HG03095 (cell line): Measurements from ENCODE around the gene PAX4.

Experiments
- ATAC-seq: cut with Tn5 transposase; IDR thresholded peaks from one replicate; pipeline ENCODE4 v1.9.1; 2021; ENCODE audit warnings: moderate library complexity; ENCODE audit not compliant: unreplicated experiment

Gene PAX4

DNA sequence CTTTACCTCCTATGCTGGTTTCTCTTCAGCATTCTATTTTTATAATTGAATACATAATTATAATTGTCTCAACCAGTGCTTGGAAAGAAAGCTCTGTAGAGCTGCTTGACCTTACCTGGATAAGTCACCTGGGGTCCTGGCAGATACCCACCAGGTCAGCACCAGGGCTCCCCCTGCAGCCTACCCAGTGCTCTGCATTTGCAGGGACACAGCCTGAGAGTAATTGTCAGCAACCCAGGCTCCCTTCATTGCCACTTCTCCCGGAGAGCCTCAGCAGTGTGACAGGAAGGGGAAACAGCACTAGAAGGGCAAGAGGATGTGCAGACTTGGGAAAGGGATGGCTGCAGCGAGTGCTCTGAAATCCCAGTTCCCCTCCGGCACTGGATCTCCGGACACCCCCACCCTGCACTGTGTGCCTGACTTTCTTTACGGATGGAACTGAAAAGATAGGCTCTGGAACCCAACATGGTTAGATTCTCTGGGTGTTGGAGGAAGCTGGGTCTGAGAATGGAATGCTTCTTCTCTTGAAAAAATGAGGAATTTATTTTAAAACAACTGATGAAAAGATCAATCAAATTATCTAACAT lies 11.4 kb upstream of the PAX4 start:
- no peak for ATAC-seq

GRCh38 chr7:127628445-127628844 lies 10.5 kb upstream of the PAX4 start:
- no peak for ATAC-seq

DNA sequence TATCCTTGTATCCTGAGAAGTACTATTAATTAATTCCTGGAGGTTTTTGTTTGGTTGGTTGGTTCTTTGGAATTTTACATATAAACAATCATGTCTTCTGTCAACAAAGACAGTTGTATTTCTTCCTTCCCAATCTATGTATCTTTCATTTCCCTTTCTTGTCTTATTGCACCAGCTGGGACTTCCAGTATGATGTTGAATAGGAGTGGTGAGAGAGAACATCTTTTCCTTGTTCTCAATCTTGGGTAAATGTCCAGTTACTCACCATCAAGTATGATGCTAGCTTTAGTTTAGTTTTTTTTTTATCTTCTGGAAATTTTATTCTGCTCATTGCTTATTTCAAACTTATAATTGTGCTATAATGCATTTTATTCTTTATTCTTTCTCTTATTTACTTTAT lies 7.4 kb upstream of the PAX4 start:
- no peak for ATAC-seq

DNA sequence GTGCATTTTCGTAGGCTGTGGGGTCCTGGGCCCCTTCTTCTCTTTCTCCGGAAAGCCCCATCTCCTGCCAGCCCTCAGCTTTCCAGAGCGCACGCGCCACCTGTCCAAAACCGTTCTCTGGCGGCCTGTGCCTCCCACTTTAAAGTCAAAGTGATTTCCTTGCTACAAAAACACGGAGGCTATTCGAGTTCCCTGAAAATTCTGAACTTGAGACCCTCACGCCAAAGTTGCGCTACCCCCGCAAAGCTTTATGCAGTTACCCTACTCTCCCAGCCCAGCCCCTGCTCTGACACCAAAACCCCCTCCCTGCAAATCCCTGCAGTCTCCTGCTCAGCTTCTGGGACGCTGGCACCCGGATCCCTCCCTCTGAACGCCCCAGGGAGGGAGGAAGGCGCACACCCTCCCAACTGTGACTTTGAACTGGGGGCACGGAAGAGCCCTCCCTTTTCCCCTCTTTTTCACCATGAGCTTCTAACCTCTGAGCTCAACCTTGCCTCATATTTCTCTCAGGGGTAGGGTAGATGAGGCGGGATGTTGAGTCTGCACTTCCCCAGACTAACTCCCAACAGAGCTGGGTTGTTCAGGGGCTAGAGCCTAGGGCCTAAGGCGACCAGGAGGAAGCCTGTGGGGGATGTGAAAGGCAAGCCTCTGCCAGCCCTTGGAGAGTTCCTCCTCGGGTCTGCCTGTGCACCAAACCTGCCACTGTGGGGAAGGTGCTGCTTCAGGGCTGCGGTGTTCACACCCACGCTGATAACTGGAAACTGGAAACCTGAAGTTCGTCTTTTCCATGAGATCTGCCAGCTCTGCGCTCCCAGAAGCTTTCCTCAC lies 2.7 kb upstream of the PAX4 start:
- no peak for ATAC-seq

DNA sequence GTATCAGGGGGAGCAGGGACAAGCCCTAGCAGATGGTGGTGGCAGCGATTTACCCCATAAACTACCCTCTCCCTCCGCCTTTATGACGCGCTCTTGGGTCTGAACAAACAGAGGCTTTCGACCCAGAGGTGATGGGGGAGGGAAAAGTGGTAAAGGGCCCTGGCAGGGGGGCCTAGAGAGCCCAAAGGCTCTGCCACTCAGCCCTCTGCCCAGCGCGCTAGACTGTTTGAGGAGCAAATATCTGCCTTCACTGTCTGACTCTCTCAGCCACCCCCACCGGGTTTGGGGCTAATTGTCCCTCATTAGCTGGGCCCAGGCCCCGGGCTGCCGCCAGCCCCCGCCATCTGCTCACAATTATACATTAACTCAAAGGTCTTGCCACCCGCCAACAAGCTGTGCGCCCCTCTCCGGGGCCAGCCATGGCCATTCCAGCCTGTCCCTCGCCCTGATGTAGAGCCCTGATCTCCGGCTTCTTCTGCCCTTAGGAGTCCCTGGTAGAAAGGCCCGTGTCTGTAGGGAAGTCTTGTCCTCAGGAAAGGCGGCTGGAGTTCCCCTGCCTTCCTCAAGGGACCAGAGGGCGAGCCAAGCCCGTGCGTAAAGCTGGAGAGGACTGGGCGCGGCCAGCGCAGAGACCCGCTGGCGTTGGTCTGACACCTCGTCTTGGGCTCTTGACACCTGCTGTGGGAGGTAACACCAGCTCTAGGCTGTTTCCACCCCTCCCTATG lies 1.9 kb upstream of the PAX4 start:
- no peak for ATAC-seq

DNA sequence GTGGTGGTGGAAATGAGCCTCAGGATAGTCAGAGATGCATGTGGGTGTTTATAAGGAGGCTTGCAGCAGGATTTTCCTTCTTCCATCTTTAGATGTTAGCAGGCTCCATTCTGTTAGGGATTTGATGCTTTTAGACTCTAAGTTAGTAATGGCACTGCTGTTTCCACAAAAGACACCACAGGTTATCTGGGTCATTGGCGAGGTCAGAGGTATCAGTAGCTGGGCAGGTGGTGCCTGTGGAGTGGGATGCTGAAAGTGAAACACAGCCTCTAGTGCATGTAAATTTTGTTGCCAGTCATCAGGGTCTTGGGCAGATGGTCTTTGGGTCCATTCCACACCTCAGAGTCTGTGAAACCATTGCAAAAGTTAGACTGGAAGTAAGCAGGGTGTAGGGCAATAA lies 833 bp upstream of the PAX4 start:
- no peak for ATAC-seq

DNA sequence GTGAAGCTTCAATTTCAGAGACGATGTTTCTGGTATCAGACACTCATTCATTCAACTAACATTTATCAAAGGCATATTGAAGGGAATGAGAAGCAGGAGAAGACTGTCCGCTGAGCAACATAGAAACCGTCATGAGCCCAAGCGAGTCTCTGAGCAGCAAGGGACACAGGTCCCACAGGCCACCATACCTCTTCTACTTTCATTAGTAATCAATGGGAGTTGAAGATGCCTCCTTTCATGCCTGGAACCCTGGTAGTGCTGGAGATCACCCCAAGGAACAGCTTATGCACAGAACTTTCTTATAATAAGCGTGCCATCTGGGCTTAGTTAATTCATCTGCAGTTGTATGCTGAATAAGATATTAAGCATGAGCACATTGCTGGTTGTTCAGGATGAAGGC lies 1.2 kb downstream of the PAX4 start:
- ATAC-seq = no peak

DNA sequence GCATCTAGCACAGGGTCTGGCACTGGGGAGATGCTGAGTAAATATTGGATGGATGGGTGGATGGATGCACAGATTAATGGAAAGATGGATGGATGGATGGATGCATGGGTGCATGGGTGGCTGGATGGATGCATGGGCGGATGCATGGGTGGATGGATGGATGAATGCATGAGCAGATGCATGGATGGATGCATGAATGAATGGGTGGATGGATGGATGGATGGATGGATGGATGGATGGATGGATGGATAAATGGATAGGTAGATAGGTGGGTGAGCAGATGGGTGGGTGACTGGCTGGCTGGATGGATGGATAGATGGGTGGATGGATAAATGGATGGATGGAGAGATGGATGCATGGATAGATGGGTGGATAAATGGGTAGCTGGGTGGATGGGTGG lies 5.7 kb downstream of the PAX4 start:
- ATAC-seq = no peak

GRCh38 chr7:127609297-127609696 lies 8.6 kb downstream of the PAX4 start:
- ATAC-seq = no peak

DNA sequence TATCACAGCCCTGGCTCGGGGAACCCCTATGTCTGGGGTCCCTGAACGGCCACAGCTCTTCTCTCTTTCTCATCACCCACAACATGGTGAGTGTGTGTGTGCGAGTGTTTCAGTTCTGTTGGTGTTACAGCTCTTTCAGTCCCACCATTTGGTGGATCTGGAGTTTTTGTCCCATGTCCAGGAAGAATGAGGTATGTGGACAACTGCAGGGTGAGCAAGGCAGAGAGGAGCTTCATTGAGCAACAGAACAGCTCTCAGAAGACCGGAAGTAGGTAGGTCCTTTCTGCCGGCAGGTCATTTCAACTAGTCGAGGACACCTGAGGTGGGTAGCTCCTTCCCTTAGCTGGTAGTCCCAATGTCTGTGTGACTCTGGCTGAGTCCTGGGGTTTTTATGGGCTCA lies 9.5 kb downstream of the PAX4 start:
- ATAC-seq = no peak

DNA sequence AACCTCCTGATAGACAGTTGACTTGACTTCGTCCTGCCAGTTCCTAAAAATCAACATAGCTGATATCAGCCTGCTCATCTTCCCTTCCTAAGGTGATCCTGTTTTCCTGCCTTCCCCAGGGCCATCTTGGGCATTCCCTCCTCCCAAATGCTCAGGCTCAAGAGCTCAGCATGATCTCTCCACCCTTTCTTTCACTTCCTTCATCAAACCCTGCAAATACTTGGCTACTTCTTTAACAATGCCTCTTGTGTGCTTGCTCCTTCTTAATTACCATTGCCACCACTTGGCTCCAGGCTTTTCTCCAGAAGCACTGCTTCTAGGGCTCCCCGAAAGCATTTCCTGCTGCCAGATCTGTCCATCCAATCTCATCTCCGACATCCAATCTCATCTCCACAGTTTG lies 17.1 kb downstream of the PAX4 start:
- no peak for ATAC-seq

DNA sequence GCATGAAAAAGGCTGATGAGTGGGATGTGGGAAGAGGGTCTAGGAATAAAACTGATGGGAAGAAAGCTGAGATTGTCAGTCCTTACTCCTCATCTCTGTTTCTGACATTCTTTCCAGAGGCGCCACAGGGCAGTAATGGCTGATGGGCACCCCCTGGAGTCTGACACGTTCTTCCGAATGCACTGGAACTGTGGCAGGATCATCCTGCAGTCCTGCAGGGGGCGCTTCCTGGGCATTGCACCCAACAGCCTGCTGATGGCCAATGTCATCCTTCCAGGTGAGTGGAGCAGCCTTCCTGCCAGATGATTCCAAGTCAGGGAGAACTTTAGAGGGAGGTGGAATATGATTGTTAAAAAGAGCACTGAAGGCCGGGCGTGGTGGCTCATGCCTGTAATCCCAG lies 19.6 kb downstream of the PAX4 start:
- no peak for ATAC-seq

DNA sequence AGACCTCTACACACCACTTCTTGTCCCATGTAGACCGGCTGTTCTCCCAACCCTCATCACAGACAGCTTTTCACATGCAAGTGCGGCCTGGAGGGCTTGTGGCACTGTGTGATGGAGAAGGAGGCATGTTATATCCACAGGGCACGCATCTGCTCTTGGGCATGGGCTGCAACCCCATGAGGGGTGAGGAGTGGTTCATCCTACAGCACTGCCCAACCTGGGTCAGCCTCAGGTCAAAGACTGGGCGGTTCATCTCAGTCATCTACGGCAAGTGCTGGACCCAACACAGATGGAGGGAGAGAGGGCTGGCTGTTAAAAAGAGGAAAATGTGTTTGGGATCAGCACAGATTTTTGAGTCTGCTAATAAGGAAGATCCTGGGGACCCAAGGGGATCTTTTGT lies 22.2 kb downstream of the PAX4 start:
- ATAC-seq = no peak

GRCh38 chr7:127594490-127594889 lies 23.5 kb downstream of the PAX4 start:
- ATAC-seq = no peak

DNA sequence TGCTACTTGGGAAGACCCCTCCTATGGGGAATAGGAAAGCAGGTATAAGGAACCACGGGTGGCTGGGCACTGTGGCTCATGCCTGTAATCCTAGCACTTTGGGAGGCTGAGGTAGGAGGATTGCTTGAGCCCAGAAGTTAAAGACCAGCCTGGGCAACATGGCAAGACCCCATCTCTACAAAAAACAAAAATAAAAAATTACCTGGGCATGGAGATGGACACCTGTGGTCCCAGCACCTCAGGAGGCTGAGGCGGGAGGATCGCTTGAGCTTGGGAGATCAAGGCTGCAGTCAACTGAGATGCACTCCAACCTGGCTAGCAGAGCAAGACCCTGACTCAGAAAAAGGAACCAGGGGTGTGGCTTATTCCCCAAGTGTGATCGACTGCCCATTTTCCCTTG lies 25.4 kb downstream of the PAX4 start:
- ATAC-seq = no peak

- no peak for ATAC-seq
Measured at GRCh38 chr7:127591591-127591990, 26.4 kb downstream of the PAX4 start.

DNA sequence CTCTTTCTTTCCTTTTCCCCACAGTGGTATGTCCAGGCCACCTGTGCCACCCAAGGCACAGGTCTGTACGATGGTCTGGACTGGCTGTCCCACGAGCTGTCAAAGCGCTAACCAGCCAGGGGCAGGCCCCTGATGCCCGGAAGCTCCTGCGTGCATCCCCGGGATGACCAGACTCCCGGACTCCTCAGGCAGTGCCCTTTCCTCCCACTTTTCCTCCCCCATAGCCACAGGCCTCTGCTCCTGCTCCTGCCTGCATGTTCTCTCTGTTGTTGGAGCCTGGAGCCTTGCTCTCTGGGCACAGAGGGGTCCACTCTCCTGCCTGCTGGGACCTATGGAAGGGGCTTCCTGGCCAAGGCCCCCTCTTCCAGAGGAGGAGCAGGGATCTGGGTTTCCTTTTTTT lies 26.8 kb downstream of the PAX4 start:
- ATAC-seq = no peak

DNA sequence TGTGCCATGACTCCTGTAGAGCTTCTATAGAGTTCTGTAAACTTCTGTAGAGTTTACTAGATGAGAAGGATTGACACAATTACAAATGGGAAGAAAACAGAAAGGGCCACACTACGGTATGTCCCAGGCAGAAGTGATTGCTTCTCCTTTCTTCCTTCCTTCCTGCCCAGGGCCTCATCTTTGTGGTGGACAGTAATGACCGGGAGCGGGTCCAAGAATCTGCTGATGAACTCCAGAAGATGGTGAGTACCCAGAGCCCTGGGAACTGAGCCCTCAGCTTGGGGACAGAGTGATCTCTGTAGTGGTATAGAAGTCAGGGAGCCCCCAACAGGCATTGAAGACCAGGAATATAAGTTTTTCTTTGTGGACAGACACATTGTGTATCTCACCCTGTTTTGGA lies 28.0 kb downstream of the PAX4 start:
- no peak for ATAC-seq

DNA sequence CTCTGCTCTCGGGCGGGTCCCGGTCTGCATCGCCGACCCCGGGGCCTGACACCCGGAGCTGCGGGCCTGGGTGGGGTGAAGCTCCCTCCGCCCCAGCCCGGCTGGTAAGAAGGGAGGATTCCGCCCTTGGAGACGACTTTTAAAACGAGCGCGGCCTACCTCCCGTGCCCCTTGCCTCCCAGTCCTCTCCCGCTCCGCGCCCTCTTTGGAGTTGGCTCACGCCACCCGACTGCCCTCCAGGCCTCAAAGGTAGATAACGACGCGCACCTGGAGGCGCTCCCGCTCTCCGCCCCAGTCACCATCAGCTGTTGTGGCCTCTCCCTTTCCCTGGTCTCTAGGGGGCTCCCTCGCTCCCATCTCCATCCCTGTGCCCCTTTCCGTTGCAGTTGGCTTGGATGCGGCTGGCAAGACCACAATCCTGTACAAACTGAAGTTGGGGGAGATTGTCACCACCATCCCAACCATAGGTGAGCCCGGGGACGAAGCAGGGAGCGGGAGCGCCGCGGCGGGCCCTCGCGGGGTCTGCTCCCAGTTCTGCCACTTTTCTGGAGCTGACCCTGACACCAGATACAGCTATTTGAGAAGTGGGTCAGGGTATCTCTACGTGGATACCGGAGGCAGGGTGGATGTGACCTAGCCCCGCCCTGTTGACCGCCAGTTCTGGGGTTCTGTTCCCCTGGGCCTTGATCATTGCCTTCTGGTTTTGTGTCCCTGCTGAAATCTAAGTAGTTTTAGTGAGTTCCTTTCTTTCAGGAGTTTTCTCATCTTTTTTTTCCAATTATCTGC lies 29.1 kb downstream of the PAX4 start:
- peak; percentile 11 for ATAC-seq

DNA sequence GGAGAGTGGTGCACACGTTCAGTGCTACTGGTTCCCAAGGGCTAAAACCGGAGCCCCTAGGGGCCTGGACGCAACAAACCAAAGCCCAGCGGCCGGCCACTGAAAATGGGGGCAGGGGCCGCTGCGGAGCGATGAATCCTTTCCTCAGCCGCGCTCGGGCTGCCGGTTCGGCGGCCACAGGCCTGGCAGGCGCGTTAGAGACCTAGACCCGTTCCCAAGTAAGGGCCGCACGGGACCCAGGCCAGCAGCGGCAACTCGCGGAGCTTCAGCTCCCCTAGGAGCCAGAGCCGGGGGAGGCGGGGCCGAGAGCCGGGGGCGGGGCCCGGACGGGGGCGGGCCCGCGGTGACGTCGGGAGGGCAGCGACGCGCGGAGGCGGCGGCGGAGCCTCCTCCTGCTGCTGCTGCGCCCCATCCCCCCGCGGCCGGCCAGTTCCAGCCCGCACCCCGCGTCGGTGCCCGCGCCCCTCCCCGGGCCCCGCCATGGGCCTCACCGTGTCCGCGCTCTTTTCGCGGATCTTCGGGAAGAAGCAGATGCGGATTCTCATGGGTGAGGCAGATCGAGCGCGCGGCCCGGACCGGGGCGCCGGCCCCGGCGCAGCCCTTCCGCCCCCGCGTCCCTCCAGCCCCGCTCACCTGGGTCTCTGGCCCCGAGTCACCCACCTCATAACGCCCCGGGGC lies 29.8 kb downstream of the PAX4 start, which contains the start of gene ARF5:
Gene ARF5, plus strand, starts transcription at position 393 of the 678 bp plus-strand sequence. Its CDS starts 88 bp downstream, at position 481.
- ATAC-seq = peak; percentile 81

DNA sequence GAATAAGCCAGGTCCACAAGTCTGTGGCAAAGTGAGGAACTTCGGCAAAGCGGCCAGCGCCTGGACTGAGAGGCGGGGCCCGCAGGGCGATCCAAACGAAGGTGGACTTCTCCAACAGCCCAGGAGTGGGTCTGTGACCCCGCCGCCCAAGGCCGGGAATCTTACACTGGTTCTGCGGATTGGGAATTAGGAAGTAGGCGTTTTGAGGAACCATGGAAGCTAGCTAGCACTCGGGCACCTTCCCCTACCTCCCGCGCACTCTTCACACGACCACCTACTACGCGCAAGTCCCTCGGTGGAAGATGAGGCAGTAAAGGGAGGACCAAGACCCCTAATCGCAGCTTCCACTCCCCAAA lies 30.3 kb downstream of the PAX4 start:
- no peak for ATAC-seq
